Measurements from ENCODE around the gene NDUFA7.

GRCh38 chr19:8331263-8331845 lies 10.2 kb upstream of the NDUFA7 start:
- TF ChIP-seq PHF8 (IDR thresholded peaks at IDR 0.05; ENCODE audit: borderline replicate concordance, low read depth) (no peak), REST (IDR thresholded peaks at IDR 0.05) (no peak), CHD4 (IDR thresholded peaks at IDR 0.05; ENCODE audit: borderline replicate concordance) (no peak), RFX5 (IDR thresholded peaks at IDR 0.05) (no peak), EP300 (IDR thresholded peaks at IDR 0.05) (no peak)

Measured in A549 (cell line).